NCI-H2107 treated with DMSO at 0.1 percent for 48 hours (cell line): ENCODE measurements around the gene GMPPA.

Source experiments
- DNase-seq: peaks from one replicate; lab custom pipeline; 2025; ENCODE audit not compliant: unreplicated experiment; lab: John Stamatoyannopoulos, UW

The GMPPA gene

DNA sequence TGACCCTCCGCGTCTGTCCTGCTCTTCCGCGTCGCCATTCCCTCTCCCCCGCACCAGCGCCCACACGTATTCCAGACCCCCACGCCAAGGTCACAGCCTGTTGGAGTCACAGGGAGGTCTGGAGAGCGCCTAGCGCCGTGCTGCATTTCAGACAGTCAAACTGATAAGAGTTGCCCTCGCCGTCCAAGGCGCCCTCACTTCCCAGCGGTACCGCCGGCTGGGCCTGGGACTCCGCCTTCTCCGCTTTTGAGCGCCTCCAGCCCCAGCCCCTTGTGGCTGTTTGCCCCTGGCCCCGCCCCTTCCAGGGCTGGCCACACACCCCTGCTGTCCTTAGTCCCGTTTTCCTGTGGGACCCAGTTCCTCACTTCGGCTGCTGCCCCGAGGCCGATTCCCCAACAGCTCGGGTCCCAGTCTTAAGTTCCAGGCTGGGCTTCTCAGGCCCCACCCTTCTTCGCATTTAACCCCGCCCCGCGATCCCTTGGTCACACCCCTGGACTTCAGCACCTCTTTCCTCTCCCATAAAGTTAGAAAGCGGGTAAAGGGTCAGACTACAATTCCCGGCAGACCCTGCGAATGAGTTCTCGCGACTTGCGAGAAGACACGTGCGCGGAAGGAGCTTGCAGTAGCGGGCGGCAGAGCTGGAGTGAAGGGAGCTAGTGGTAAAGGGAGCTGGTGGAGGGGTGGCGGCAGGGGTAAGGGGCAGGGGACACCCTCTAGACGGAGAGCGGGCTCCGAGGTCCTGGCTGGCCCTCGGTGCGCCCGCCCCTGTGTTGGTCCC, at the start of gene GMPPA:
TSS of gene GMPPA (plus strand) at position 612 of the 778 bp plus-strand sequence. CDS start 1,085 bp downstream, outside the sequence.
- DNase-seq: peak; percentile 74

DNA sequence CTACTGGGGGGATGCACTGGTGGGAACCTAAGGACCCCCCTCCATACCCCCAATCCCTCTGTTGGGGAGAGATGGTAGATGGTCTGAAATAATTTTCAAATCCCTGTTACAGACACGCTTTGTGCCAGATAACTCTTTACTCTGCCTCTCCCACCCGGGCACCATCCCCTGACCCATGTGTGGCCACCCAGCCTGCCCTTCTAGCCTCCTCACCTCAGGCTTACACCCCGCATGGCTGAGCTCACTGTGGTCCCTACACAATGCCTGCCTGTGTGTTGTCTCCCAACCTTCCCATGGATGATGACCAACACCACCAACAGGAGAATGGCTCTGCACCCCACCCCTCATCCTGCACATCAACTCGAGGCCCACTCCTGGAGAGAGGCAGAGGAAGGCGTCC, 49.1 kb upstream of the GMPPA start:
- no peak for DNase-seq

DNA sequence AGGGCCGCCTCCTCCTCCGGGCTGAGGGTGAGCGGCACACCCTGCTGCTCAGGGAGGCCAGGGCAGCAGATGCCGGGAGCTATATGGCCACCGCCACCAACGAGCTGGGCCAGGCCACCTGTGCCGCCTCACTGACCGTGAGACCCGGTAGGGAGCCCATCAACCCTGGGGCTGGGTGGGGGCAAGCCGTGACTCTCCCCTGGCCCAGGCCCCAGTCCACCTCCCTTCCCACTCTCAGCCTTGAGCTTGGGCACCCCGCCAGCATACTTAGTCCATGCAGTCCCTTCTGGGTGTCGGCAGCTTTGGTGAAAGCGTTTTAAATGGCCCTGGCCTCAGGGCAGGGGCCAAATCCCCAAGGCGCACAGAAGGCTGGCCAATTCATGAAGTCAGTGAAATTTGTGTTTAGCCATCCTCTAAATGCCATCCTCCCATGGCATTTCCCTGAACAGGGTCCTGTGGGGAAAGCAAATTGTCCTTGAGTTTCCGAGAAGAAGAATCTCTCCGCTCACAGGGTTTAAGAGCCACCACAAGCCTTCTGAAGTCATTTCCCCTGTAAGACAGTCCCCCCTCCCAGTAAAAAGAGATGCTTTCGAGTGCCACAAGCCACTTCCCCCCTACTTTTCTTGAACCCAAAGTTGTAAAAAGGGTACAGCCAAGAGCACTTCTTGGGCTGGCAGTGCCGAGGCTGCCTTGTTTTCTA, 46.9 kb upstream of the GMPPA start:
- no peak for DNase-seq

DNA sequence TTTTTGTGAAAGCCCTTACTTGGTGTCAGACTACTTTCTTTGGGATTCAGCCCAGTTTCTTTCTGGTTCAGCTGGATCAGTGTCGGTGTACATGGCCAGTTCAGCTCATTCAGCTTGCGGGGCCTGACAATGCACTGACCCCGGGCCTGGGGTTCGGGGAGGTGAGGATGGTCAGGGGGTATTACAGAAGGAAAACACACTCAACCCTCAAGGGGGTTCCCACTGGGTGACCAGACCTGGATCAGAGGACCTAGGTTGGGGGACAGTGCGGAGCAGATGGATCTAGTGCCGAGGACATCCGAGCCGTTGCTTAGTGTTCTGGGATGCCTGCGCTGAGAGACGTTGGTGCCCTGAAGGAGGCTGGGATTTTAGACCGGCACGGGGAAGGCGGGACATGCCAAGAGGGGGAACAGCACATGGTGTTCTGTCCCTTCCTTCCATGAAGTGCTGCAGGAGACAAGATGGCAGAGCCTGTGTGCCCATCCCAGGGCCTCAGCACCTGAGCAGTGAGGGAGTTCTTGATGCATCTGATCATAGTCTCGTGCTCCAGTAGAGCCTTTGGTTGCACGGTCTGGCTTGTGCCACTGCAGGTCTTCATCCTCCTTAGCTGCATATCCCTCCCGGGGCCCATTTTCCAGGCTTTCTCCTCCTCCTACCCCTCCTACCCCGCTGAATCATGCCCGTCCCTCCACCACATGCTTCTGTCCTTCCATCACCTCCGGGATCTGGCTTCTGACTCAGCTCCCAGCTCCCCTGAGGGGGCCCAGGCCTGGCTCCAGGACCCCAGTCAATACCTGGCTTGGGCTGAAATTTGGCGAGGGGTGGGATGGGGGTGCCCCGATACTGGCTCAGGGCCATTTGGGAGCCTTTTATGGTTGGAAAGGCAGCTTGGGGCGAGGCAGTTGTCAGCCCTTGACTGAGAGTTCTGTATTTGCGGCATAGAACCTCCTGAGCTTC, 46.1 kb upstream of the GMPPA start:
- DNase-seq: no peak

DNA sequence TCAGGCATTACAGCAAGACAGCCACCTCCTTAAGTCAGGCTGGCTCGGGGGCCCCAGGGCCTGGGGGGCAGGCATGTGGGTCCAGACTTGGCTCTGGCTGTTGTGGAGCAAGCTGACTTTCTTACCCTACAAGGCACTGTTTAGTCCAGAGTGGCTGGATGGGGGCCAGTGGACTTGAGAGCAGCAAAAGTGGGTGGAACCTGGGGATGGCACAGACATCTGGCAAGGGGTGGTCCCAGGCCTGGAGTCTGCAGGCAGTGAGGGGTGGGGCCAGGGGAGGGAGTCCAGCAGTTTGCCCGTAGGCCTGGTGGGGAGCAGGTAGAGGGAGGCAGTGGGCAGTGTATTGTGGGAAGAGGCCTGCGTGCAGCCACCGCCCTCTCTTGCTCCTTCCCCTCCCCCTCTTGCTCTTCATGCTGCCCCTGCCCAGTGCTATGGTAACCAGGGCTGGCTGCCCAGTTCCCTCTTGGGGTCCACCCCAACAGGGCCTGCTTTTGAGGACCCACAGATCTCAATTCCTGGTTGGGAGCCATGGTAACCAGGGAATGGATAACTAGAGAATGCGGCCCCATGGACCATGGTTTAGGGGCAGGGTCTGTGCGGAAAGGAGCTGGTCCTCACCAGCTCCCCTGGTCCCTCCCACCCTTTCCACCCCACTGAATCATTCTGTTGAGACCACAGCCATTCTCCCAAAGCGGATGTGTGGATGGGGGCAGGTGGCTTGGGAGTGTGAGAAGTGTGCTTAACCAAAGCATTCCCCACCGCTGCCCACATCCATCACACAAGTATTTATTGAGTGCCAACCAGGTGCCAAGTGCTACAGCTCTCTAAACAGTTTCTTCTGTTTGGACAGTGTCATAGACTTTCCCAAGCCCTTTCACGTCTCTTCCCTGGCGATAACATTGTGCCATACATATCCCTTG, 44.8 kb upstream of the GMPPA start:
- no peak for DNase-seq

DNA sequence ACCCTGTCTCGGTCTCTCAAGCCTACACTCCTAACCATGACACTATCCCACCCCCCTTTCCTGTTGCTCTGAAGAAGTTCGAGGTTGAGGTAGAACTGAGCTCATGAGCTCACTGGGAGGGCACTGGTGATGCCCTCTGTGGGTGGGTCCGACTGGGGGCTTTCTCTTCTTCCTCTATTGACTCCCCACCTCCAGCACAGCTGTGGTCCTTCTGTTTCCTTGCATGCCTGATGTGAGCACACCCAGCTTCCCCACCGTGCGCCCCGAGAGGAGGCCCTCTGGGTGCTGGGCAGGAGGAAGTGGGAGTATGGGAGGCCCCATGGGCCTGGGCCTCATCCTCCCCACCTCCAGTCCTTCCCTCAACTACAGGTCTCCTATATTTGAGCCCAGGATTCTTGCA, 43.1 kb upstream of the GMPPA start:
- no peak for DNase-seq

DNA sequence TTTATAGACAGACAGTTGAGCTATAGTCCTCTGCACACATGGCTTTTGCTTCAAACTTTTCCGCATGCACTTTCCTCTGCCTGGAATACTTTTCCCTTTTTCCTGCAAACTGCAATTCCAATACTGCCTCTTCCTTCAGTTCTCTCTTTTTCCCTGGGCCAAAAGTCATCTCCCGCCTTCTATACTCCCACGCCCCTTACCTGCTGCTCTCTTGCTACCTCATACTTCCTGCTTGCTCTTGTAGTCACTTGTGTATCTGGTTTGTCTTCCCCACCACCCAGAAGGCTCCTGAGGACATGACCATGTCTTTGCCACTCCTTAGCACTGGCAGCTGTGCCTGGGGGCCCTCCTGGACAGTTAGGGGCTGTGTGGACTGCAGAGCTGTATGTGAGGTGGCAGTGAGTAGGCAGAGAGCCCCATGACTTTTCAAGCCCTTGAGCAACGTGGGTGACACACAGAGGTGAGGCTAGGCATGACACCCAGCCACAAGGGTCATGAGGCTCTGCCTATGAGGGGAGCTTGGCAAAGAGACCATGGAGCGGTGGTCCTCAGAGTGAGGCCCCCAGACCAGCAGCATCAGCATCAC, 40.8 kb upstream of the GMPPA start:
- DNase-seq: no peak

DNA sequence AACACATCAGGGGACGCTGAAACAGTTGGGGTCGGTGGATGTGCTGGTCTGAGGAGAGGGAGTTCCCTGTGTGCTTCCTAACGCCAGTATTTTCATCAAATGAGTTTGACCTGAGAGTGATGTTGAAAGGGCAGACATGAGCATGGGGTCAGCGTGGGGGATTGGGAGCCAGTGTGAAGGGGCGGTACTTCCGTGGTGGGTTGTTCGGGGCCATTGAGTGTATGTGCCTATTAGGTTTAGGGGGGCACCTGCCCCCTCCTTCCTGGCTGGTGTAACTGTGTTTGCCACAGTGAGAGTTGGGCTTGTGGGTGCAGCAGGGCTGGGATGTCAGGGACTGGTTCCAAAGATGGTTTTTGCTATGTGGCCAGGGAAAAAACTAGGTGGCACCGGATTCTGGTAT, 39.7 kb upstream of the GMPPA start:
- no peak for DNase-seq

DNA sequence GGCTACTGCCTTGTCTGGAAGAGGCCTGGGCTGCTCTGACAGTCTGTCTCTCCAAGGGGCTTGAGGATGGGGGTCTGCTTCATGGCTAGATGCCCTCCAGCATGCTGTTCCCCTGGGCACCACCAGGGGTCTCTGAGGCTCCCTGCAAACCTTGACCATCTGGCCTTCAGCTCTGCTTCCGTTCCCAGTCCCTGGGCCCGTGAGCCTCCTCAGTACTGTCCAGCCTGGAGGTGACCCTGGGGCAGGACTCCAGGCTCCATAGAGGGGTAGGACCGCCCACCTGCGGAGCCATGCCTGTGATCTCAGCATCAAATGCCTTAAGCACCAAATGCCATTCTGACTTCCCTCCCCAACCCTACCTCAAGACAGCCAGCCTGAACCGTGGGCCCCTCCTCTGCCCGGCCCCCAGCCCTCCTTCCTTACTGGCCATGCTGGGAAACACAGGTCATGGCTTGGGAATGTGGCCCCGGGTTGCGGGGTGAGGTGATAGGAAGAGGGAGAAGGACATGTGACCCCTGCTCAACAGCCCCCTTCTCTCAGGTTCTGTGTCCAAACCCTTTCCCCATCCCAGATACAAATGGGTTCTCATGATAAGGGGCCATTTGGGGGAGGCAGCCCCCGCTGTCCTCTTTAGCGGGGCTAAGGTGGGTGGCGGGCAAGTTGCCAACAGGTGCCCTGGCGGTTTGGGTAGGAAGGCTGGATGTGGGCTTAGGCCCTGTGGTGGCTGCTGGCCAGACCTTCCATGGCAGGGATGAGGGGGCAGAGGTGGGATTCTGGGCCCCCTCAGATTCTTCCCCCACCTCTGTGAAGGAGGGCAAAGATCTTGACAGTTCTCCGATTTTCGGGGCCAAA, 39.0 kb upstream of the GMPPA start:
- DNase-seq: no peak

DNA sequence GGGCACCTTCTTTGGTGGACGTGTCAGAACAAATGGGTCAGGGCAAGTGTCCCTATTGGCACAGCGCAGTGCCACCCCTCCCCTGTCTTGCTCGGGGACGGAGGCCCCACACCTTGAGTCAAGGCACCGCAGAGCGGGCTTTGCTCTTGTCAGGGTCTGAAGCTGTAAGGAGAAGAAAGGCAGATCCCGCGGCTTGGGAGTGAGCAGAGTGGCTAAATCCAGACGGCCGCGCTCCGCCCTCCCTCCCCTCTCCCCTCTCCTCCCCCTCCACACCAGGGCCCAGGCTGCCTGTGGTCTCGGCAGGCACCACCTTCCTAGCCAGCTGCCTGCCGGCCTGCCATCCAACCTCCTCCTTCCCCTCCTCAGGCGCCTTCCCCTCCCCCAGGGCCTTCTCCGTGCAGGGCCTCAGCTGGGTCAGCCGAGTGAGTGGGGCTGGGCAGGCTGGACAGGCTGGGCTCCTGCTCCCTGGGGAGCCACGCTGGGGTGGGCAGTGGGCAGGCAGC, 38.2 kb upstream of the GMPPA start:
- DNase-seq: no peak

DNA sequence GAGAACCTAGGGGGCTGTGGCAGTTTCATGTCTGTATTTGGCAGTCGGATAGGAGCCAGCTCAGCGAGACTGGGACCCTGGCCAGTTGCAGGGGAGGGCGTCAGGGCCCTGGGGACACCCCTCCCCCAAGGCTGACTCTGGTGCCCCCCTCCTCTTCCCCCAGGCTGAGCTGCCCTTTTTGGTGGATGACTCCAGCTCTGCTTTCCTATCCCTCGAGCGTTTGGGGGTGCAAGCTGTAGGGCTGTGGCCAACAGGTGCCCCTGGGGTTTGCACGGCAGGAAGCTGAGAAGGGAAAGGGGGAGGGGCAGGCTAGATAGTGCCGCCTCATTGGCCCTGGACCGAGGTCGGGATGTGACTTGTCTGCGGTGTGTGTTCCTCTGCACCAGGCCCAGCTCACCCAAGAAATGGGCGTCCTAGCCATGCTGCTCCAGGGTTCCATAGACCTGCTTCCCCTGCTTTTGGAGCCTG, 37.6 kb upstream of the GMPPA start:
- DNase-seq: no peak

DNA sequence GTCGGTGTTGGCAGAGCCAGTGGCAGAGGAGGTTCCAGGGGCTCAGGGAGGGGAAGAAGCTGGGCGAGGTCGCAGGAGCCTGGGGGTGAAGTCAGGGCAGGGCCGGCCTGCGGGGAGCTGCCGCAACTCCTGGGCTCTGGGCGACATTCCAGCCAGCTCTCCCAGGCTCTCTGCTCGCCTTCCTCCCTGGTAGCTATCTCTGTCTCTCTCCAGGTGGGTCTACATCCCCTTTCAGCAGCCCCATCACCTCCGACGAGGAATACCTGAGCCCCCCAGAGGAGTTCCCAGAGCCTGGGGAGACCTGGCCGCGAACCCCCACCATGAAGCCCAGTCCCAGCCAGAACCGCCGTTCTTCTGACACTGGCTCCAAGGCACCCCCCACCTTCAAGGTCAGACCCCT, 37.0 kb upstream of the GMPPA start:
- DNase-seq: no peak

DNA sequence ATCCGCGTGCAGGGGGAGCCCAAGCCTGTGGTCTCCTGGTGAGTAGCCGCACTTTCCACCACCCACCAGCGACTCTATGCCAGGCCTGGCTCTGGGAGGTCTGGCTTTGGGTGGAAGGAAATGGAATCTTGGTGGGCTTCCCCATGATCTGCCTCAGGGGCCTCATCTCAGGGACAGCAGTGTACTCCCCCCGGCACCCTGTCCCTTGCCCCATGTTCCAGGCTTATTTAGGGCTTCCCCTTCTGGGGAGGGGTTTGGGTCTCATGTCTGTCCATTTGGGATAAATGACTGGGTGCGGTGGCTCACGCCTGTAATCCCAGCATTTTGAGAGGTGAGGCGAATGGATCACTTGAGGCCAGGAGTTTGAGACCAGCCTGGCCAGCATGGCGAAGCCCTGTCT, 36.3 kb upstream of the GMPPA start:
- no peak for DNase-seq

DNA sequence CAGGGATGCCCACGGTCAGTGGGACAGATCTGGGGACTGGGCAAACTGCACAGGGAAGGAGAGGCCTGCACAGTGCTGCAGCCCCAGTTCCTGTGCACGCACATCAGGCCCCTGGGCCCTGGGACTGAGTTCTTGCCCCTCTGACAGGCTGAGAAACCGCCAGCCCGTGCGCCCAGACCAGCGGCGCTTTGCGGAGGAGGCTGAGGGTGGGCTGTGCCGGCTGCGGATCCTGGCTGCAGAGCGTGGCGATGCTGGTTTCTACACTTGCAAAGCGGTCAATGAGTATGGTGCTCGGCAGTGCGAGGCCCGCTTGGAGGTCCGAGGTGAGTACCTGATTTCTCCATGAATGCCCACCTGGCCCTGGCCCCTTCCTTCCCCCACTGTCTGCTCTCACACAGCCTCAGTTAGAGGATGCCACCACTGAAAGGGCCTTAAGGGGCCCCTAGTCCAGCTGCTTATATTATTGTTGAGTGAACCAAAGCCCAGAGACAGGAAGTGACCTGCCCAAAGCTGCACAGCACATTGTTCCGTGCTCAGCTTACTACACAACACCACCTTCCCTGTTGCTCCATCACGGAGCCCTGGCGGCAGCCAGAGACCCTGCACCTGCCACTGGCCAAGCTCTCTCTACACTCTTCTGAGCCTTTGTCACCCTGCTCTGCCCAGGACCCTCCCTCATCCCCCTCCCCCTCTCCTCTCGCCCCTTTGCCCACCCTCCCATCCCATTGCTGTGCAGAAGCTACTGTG, 34.2 kb upstream of the GMPPA start:
- DNase-seq: no peak

DNA sequence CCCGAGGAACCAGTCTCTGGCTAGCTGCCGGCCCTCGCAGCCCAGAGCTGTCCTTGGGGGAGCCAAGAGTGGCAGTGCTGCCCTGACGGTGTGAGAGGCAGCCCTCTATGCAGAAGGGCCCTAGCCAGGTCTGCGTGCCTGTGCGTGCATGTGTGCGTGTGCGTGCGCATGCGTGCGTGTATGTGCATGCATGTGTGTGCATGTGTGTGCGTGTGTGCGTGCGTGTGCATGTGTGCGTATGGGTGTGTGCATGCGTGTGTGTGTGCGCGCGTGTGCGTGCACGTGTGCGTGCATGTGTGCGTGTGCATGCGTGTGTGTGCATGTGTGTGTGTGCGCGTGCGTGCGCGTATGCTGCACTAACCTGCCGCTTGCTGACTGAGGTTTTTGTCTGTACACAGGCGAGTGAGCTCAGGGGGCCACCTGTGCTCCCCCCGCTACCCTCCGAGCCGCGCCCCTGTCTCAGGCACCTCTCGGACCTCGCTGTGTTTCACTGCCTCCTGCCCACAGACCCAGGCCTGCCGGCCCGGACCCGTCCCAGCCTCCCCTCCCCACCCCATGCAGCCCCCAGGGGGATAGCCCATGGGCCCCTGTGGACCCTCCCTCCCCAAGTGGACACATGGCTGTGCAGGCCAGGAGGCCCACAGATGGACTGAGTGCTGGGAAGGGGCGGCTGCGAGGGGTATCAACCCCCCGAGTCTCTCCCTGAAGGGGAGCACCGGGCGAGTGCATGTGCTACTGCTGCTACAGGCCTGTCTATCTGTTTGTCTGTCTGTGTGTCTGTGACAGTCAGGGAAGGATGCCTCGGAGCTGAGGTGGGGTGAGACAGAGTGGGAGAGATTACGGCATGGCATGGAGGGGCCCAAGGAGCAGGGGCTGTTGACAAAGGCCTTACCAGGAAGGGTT, 32.8 kb upstream of the GMPPA start:
- no peak for DNase-seq

DNA sequence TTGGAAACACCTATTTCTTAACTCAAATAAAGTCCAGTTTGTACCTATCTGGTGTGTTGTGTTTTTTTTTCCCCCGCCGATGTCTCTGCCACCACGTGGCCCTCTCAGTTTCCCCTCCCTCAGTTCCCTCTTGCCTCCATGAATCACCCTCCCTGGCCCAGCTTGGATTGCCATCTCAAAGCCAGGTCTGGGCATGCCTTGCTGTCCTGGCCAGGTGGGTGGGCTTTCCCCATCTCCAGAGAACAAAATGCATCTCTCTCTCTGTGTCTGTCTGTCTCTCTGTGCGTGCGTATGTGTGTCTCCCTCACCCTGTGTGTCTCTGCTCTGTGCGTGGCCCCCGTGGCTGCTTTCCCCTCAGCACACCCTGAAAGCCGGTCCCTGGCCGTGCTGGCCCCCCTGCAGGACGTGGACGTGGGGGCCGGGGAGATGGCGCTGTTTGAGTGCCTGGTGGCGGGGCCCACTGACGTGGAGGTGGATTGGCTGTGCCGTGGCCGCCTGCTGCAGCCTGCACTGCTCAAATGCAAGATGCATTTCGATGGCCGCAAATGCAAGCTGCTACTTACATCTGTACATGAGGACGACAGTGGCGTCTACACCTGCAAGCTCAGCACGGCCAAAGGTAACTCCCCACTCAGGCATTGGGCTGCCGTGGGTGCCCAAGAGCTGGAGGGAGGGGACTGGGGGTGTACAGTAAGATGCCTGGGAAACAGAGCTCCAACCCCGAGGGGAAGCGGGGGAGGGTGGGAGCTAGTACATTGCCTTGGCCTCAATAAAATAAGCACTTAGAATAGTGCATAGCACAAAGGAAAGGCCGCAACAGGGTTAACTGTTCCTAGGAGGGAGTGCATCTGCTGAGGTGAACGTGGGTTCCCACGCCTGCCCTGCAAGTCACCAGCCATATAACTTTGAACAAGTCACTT, 31.6 kb upstream of the GMPPA start:
- DNase-seq: no peak
